T-helper 1 cell treated with Interleukin-12 subunit alpha and Interleukin-12 subunit beta and Interleukin-4 antibody, amounts not matched to agents 30 ng/mL and 1 ng/mL, for 36 hours (primary cell): Measurements from ENCODE around the gene KCNAB1. TPM values are rescaled to one million over a fixed set of nuclear protein-coding genes. Genes with fewer than 3 reads are reported as not detected.

Experiments
- intact Hi-C: fragments of 100-400 bp; cut with micrococcal nuclease; formaldehyde crosslinking; loops from one replicate; pipeline ENCODE4 v1.15.1; 2024
- total RNA-seq: library from RNA; stranded (reverse); gene quantifications from 2 replicates; pipeline ENCODE4 v1.2.3, GENCODE V29; 2022

Gene KCNAB1
- total RNA-seq, 1 donor from 2014 or later, result 0.07 TPM

DNA sequence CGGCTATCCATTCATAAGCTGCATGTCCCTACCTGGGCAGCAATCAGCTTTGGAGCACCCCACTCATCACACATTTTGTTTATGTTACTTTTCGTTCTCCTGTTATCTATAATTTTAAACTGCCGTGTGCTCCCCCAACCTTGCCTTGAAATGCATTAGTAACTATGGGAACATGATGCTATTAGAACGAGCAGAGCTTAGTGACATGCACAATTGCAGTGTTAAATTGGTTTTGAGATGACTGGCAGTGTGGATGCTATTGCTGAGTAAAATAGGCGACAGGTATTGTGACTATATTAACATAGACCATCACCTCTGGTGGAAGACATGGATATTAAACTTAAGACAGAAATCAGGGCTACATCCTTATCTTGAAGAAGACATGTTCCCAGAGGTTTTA is 191.6 kb downstream of the KCNAB1 start:
- intact Hi-C loops, result no loop called here

DNA sequence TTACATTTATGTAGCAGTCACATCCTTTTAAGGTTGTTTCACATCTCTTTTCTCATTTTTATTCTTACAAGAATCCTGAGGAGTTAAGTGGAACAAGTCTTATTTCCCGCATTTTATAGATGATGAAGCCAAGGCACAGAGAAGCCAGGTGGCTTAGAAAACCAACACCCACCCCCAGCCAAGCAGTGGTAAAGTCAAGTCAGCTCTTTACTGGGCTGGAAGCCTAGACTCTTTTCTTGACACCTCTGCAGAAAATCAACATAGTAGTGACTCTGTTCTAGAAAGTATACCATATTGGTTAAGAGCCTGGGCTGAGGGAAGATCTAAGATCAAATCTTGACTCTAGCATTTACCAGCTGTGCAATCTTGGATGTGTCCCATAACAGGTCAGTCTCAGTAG is 195.7 kb downstream of the KCNAB1 start:
- intact Hi-C loops, result no loop called here

DNA sequence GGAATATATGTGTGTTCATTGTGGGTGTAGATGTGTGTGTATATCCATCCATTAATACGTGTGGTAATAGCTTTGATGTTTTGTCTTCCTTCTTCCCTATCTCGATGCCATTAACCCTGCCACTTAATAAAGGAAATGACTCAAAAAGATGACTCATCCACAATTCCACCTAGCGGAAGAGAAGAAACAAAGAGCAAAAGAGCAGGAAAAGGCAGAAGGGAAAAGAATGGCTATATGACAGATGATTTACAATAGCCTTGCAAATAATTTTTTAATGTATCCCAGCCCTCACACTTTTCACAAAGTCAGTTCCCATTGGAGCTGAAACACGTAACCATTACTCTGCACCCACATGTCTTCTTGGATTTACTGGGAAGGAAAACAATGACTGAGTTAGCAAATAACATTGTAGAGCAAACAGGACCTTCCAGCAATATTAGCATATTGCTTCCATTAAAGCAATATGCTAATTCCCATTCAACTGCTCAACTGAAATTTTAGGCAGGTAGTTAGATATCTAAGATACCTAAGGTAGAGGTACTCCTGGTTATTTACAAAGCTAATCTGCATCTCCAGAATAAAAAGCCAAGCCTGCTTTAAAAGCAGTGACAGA is 197.2 kb downstream of the KCNAB1 start:
- intact Hi-C loops, result no loop called here

DNA sequence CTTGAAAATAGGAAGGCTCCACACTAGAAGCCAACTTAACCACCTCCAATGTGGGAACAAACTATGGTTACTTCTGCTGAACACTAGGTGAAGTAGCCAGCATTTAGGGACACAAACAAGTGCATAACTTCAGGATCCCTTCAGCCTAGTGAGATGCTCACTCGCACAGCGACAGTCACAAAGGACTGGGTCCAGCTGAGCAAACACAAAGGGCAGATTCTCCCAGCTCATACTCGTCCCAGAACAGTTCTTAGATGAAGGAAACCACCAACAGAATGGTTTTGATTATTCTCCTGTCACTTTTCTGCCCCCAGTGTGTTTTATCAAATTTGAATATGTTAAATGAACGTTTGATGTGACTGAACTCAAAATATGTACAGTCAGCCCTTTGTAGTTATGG is 201.6 kb downstream of the KCNAB1 start:
- intact Hi-C loops, result no loop called here

DNA sequence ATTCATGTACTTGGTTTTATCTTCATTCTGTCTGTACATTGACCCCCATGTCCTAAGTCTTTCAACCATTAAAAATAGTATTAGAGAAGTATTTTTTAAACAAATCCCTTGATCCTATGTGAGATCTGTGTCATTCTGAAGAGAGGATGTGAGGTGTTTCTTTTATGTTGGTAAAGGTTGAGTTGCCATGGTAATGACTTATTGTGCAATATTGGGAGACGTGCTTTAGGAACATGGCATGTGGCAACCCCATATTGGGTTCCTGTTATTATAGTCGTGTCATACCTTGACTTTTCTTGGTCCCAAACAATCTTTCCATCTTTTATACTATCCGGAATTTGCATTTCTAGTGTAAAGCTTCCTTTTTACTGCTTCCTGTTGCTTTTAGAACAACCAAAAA is 203.1 kb downstream of the KCNAB1 start:
- intact Hi-C loops, result no loop called here

DNA sequence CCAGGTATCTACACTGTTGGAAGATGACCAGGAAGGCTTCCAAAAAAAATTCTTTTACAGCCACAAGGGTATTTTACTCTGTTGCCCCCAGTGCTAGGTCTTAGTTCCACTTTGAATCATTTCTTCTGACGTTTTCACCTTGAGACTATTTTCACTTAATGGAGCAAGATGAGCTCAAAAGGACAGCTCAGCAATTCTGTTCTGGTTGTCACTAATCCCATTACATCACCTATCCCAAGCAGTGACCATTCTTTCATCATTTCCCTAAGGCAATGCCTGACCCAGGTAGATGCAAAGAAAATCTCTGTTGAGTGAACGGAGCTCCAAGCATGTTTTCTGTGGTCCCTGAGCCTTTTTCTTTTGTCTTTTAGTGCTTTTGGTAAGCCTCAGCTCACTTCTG is 210.0 kb downstream of the KCNAB1 start:
- intact Hi-C loops, result no loop called here

DNA sequence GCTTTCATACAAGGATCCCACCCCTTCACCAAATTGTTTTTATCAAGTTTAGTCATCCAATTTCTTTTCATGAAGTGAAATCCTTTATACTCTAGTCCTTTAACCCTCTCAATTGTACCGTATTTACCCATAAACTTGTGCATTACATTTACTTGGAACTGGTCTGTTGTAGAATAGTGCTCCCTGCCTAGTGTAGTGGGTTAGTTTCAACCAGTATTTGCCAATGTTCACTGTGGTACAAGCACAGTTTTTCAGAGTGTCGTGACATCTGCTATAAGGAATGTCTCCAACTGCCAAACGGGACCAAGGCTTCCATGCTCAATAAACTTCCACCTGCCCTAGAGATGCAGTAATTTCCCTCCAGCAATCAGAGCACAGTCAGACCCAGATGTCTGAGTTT is 211.9 kb downstream of the KCNAB1 start:
- intact Hi-C loops, result no loop called here

DNA sequence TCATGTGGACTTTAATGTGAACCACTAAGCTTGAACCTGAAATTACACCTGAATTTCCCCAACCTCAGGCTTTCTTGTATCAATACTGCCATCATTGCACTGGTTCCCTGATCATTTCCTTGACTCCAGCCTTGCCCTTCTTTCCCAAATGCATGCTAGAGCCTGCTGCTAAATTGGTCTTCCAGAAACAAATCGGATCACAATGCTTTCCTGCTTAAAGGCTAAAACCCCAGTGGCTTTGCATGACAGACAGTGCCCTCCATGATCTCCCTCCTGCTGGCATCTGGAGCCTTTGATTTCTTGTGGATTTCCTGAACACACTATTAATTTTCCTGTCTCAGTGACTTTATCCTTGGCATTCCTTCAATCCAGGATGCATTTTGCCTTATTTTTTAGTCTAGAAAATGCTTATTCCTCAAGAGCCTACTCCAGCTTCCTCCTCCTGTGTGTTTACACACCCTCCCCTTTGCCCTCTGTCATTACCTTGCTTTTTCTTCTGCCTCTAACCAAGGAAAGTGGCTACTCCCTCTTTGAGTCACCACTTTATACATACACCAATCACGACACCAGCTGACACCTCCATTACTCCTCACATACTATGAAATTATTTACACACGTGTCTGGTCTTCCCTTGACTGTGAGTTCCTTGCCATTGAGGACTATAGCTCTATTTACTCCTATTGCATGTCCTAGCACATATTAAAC is 214.6 kb downstream of the KCNAB1 start:
- intact Hi-C loops, result no loop called here

DNA sequence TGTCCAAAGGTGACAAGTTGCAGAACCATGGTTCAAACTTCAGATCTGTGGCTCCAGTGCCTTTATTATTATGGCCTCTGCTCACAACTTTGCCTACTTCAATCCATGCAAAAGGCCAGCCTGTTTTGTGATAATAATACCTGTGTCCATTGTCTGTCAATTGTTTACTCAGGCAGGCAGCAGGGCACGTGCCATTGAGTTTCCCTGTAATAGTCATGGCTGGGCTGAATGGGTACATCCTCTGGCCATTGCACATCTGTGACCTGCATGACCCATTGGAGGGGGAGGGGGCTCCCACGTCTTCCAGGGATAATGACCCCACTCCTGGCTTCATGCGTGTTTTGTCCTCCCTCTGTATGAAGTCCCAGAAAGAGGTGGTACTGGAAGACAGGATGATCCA is 219.1 kb downstream of the KCNAB1 start:
- intact Hi-C loops, result no loop called here

DNA sequence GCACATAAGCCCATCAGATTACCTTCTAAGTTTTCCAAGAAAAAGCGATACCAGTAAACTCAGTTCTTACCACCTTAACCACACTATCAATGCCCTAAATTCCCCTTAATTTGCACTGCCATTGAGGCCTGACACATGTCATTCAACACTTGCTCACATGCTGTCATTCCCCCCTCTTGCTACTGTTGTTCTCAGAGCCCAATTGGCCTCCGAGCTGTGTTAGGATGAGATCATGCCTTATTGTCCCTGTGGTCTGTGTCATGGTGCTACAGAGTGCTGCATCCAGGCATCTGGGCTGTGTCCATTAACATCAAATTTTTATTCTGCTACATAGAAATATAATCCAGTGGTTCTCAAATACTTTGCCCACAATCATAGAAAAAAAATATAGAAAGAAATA is 221.0 kb downstream of the KCNAB1 start:
- intact Hi-C loops, result no loop called here

DNA sequence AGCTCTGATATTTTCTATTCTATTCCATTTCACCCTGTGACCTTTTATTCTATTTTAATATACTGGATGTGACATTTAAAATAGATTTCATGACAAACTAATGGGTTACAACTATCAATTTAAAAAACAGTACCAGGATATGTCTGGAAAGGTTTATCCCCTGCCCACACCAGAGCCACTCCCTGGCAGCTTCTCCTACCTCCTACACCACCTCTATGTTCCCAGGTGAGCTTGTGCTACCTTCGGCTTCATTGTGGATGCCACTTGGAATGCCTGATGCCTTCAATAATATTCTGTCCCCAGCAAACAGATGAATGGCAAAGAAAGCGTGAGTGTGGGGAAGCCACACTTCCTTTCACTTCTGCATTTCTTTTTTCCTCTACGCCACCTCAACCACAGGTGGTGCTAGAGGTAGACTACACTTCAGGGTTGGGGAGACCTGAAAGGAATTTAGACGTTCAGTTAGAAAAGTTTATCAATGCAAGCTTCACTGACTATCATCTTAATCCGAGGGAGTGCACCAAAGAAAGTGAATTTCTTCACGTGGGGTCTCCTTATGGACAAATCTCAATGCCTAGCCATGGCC is 221.5 kb downstream of the KCNAB1 start:
- intact Hi-C loops, result no loop called here

DNA sequence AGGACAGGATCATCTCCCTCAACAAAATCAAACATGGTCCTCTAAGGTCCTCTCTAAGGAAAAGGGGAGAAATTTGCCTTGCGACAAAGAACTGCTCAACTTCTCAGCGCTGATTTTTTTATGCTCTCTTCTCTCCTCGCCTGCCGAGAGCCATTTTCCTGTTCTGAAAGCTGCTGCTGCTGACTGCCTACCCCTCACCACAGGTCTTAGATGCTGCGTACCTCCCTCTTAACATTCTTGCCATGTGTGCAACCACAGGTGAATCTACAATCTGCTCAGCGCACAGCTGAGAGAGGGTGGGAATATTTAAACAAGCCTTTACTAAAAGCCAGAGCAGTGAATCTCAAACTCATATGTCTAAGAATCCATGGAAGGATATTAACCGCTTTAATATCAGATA is 223.8 kb downstream of the KCNAB1 start:
- intact Hi-C loops, result no loop called here

DNA sequence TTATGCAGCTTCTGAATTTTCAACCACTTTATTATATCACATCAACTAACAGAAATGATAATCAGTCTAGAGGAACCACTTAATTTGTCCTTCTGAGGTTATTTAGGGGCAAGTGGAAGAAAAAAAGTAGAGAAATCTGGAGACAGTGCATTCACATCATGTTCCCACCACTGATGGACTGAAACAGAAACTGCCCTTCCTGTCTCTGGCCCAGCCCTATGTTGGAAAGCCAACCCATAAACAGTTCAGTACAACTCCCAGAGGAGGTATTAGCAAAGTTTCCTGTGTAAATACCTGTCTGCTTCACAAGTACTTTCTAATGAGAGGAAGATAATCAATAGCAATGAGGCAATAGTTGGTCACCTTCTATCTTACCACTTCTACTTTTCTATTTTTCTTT is 228.7 kb downstream of the KCNAB1 start:
- intact Hi-C loops, result no loop called here

DNA sequence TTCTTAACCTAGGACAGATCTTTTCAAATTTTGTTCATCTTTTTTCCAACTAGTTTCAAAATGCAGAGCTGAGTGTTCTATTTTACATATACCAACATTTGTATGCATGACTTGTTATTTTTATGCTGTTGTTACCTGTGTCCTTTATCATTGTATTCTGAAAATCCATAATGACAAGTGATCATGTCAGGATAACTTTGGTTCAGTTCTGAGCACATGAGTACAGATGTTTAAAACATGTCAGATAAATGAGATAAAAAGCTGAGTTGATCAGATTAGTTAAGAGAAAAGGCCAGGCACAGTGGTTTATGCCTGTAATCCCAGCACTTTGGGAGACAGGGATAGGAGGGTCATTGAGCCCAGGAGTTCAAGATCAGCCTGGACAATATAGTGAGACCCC is 229.6 kb downstream of the KCNAB1 start:
- intact Hi-C loops, result no loop called here

DNA sequence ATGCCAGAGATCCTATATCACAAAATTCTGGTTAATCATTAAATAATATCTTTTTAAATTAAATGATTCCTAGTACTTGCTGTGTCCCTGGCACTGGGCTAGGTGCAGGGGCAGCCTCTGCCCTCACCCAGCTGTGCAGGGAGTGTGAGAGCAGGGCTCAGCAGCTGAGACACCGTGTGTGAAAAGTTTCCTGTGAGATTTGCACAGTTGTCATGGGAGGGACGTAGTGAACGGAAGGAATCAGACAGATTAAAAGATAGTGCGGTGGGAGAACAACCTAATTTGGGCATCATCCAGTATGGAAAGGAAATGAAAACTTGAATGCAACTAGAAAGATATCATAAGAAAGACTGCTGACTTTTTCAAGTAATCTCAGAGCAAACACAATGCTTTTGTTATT is 230.4 kb downstream of the KCNAB1 start:
- intact Hi-C loops, result no loop called here

DNA sequence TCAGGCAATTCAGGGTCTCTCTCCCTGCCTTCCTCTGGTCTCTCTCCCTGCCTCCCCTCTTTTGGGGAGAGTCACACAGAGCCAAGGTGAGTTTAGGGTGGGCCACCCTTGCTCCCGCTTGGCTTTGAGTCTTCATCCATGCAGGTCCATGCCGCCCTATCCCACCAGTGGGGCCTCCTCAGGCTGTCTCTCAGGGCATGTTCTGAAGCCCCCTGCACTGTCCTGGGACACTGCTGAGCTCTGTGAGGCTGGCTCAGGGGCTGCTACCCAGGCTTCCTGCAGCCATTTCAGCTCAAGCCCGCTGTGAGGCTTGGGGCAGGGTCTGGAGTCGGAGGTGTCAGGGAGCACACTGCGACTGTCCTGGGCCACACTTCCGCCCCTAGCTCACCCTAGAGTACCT is 231.4 kb downstream of the KCNAB1 start:
- intact Hi-C loops, result no loop called here

DNA sequence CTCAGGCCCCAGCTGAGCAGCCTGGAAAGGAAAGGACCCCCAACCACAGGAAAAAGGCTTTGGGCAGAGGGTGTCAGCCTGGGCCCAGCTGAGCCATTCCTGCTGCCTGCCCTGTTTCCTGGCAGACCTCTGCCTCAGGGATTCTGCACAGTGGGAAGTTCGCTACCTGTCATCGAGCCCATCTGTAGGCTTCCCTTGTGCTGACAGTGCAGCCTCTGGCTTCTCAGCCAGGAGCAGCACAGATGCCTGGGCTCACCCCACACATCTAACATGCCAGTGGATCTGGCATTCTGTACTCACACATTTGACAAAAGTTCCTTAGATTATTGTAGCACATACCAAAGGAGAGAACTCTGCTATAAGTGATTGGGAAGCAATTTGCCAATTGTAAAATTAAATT is 232.3 kb downstream of the KCNAB1 start:
- intact Hi-C loops, result no loop called here

DNA sequence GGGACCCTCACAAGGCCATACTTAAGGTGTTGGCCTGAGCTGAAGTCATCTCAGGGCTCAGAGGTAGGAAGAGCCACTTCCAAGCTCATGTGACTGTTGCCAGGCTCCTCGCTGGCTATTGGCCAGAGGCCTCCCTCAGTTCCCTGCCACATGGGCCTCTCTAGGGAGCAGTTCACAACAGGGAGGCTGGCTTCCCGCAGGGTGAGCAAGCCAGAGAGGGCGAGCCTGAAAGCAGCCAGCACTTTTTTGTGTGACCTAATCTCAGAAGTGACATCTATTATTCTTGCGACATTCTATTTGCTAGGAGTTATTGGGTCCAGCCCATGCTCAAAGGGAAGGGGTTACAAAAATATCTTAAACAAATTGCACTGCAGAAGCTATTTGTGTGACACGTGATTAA is 233.2 kb downstream of the KCNAB1 start:
- intact Hi-C loops, result no loop called here

DNA sequence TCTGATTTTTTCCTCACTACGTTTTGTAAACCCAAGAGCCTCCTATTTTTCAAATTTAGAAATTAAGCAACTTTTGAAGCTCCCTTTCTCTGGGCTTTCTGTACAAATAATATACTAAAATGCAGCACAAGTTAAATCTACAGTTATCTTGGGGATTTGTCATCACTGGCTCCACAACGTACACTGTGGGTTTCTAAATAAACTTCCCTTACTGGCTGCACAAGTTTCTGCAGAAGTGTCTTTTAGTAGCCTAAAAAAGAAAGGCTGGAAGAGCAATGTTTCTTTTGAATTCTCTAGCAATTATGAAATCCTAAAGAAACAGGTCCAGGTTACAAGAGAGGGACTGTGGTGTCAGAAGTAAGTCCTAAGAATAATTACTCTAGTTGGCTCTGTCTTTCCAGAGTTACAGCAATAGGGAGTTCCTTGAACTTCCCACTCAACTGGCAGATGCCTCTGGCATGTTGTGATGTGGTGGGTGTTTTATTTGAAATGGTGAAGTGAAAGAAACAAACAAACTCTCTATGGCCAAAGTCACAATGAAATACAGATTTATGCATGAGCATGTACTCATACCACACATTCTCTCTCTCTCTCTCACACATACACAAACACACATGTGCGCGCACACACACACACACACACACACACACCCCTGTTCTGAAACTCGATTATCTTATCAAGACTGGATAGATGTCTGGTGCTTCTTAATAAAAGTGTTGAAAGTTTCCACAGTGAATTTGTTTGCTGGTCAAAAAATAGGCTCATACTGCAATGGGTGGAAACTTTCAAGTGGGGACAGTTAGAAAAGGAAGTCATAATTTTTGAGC is 236.4 kb downstream of the KCNAB1 start:
- intact Hi-C loops, result no loop called here

DNA sequence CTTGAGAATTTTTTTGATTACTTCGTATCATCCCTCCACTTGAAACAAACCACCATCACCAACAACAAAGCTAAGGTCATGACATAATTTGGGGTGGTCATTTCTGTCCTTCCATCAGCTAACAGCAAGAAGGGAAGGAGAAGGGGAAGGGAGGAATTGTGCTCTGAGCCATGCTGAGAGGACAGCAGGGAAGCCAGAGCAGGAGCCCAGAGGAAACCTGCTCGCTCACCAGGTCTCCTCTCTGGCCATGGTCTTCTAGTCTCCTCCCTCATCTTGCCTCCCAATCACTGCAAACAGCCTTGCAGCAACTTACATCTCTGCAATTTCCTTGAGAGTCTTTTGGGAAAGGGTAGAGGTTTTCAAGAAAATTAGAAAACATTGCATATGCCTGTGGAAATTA is 237.9 kb downstream of the KCNAB1 start:
- intact Hi-C loops, result no loop called here

DNA sequence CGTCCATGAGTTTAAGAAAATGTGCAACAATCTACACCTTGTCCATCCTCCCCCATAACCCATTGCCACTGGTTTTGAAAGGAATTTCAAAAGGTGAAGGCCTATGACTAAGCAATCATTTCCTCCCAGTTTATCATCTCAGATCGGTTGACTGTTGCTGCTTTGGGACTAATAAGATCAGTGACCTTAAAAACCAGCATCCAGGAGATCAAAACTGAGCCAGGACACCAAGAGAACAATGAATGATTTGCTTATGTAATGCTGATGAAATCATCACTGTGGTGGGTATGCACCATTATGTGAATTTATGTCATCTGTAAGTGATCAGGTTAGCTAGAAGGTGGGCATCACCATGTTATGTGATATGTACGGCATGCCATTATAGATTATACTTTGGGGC is 239.0 kb downstream of the KCNAB1 start:
- intact Hi-C loops, result no loop called here

DNA sequence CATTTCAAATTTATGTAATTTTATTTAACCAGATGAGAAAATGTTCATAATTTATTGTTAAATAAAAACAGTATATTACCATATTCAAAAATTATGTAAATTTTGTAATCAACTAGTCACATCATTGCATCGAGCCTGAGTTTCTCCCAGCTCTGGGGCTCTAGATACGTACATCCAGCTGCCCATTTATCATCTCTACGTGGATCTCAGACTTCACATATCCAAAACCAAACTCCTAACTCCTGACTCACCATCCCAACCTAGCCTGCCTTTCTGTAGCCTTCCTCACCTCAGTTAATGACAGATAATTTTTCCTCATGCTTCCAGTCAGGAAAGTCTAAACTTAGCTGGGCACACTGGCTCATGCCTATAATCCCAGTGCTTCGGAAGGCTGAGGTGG is 239.7 kb downstream of the KCNAB1 start:
- intact Hi-C loops, result no loop called here
